HCEC 1CT (cell line): ENCODE results near the gene OSBPL10.

Source experiments
- DNase-seq: peaks from one replicate; pipeline ENCODE4 v3.0.0-alpha.2; 2017

Gene OSBPL10

GRCh38 chr3:31841515-31841914 is 139.5 kb downstream of the OSBPL10 start:
- DNase-seq, result no peak

DNA sequence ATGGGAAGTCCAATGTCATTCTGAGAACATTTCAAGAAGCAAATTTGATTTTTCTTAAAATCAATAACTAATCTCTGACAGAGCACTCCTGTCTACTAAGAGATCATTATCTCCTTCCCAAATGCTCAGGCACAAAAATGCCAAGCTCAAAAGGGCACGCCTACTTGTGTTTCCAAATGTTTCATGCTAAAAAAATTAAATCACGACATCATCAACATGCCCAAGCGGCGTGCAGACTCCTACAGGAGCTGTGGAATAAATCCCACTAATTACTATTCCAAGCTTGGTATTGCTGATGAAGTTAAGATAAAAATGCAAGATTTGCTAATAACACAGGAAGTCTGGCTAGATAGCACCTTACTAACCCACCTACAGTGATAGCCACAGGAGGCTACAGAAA is 140.8 kb downstream of the OSBPL10 start:
- DNase-seq, result no peak

GRCh38 chr3:31839144-31839917 is 141.7 kb downstream of the OSBPL10 start:
- peak; percentile 11 for DNase-seq

- DNase-seq, result no peak
These were observed 144.7 kb downstream of the OSBPL10 start for GRCh38 chr3:31836131-31837075.

DNA sequence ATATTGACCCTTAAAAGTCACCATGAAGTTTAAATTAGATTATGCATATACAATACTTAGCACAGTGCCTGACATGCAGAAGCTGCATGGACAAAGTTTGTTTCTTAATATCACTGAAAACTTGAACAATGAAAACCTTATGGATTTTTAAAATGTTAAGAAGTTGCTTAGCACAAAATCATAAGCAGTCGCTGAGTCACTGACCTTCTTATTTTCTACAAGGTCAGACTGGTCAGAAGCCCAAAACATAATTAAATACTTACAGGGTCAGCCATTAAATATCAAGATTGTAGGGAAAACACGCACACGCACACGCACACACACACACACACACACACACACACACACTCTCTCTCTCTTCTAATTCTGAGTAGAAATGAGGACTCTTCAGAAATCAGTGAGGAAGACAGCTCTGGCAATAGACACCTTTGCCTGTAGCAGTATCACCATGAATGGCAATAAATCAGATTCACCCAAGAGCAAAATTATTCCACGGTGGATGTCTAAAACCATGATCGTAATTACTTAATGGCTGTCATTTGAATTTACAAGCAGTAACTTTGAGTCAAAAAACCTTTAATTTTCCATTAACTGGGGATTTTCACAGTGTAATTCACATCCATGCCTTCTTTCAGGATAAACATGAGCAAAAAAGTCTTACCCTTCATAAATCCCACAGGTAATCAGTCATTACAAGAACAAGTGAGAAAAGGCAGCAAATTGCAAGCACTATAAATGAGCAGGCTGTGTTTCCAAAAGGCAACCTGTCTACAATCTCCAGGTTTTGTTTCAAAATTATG is 147.5 kb downstream of the OSBPL10 start:
- DNase-seq, result no peak

DNA sequence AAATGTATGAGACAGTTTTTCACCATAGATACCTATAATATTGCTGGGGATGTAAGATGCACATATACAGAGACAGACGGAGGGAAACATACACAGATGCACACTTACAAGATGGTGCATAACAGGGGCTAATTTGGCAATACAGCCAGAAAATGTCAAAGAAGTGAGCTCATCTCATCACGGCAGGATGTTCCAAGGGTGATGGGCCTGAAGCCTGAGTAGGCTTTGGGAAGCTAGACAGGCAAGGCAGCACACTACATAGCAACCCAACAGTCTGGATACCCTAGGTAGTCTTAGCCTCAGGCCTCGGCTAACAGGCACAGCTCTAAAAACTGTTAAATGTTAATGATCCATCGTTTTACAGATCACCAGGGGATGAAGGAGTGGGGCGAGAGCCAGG is 148.5 kb downstream of the OSBPL10 start:
- DNase-seq, result no peak

DNA sequence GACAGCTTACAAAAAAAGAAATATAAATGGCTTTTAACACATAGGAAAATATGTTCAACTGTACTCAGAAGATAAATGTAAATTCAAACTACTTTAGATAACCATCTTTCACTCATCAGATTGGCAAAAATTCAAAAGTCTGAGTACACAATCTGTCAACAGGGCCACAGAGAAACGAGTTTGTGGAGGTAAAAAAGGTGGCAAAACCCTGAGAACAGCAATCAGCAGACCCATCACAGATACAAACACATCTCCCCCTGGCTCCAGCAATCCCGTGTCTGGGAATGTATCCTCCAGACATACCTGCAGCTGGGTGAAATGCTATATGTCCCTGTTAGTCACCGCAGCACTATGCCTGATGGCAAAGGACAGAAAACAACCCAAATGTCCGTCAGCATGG is 149.5 kb downstream of the OSBPL10 start:
- no peak for DNase-seq

DNA sequence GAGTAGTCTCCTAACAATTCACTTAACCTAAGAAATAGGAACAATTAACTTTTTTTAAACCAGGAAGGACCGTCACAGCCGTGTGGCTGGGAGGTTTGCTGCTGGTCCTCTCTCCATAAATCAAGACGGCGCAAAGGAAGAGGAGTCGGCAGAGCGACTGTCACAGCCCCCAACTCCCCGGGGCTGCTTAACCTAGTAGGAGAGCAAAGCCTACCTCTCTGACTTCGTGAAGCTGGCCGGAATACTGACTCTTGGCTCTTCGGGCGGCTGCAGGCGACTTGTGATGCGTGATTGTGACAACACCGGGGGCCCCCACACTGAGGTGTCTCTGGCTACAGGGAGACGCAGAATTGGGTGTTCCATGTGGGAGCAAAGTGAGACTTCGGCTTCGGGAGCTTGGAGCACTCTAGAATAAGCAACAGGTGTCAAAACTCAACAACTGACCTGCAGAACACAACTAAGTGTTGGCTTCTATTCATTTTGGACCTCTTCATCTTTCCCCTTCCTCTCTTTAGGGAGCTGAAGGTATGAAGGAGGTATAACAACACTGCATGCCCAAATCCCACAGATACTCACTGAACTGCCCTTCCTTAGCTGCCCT is 151.1 kb downstream of the OSBPL10 start:
- no peak for DNase-seq

DNA sequence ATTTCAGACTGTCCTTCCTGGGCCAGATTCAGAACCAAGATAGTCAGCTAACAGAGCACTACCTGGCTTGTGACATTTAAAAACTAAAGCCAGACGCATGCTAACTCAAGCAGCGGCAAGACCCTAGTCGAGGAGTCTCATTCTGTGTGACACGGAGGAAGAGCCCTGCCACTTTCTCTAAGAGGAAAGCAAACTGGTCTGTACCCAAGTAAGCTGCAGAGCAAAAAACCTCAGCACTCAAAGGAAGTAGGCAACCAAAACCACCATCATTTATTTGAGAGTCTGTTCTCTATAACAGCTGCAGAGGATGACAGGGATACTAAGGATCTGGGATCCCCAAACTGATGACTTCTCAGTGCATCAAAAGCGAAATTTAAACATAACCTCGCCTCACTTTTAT is 152.1 kb downstream of the OSBPL10 start:
- no peak for DNase-seq

DNA sequence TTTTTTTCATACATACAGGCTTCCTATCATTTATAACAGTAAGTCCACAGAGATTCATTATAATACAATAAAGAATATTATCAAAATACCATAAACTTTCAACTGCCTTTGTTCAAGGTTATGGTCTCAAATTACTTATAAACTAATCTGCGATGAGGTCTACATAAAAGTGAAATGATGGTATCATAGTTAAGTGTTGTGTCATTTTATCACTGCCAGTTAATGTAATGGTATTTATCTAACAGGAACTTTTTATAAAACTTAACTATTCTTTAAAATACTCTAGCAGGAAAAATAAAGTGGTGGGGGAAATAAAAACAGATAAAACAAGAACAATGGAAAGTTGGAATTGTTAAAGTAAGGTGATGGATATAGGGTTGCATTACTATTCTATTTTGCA is 153.1 kb downstream of the OSBPL10 start:
- no peak for DNase-seq

DNA sequence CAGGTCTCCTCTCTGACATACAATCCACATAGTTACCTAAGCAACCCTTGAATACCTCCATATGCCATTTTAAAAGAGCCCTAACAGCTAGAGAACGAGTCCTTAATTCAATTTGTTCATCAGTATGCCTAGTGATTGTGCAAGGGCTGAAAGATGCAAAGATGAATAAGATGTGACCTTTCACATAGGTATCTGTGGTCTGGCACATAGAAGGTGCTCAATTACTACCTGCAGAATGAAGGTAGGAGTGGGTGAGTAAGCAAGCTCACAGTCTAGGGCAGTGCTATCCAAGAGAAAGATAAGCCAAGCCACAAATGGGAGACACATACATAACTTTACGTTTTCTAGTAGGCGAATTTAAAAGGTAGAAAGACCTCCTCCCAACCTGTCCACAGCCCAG is 157.9 kb downstream of the OSBPL10 start:
- DNase-seq, result no peak

- no peak for DNase-seq
These were observed 159.9 kb downstream of the OSBPL10 start for GRCh38 chr3:31821118-31821517.

GRCh38 chr3:31819441-31819840 is 161.6 kb downstream of the OSBPL10 start:
- DNase-seq, result no peak

DNA sequence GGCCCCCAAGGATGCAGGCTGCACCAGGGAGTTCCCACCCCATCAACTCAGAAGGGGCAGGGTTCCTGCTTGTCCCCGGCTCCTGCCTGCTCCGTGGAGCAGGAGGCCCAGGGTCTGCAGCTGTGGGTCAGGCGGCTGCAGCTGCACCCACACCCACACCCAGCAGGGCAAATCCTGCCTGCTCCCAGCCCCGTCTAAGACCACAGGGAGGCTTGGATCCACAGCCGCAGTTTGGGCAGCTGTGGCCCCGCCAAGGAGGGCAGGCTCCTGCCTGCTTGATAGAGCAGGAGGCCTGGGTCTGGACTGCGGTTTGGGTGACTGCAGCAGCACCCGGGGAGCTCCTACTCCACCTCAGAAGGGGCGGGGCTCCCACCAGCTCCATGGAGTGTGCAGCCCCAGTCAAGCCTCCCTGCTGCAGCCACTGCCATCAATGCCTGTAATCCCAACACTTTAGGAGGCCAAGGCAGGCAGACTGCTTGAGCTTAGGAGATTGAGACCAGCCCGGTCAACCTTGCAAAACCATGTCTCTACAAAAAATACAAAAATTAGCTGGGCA is 163.6 kb downstream of the OSBPL10 start:
- no peak for DNase-seq

DNA sequence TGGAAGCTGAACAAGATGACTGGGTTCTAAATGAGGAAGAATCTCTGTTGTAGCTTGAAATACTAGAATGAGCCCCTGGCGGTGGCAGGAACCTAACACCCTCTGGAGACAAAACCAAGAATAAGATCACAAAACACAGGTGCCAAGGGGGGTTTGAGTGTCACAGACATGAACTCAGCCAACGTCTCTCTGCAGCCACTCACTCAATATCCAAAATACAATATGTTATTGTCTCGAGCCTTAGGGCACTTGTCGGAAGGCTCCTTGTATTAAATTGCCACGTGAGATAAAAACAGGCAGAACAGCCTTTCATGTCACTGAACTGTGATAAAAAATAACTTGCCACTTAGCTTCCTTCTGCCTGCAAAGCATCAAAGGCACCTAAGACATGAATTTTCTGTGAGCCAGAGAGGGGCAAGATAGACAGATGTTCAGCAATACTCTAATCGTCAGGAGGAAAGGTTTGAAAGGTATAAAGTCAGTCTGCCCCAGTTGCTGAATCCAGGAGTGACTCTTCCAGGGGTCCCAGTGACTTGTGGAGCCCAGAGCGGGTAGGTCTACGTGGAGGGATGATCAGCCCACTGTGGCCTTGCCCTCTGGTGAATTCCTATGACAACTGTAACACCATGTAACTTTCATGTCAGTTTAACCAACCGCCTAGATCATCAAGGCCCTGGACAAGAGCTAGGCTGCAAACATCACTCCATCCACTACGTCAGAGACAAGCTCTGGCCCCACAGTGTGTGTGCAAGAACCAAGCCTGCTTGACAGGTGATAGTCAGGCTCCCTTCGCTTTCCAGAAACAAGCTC is 165.2 kb downstream of the OSBPL10 start:
- no peak for DNase-seq

- DNase-seq, result no peak
These were observed 166.1 kb downstream of the OSBPL10 start for GRCh38 chr3:31815006-31815405.

GRCh38 chr3:31813686-31814085 is 167.4 kb downstream of the OSBPL10 start:
- no peak for DNase-seq

GRCh38 chr3:31813197-31813596 is 167.9 kb downstream of the OSBPL10 start:
- DNase-seq, result peak; percentile 6

DNA sequence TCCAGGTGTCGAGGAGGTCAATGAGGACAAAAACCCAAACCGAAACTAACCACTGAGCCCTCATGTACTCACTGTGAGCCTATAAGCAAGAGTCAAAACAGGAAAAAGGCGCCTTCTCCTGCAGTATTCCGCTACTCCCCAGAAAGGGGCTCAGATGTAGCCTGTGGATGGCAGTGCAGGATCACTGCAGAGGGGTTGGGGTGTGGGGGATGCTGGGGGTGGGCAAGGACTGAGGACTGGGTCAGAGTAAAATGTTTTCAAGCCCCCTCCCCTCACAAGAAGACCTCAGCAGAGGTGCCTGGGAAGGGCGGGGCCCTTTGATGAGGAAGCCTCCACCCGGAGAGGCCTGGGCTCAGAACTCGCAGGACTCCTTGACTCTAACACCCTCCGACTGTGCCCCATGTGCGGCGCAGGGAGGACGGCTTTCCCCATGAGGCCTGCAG is 170.1 kb downstream of the OSBPL10 start:
- DNase-seq, result no peak

- DNase-seq, result no peak
These were observed 172.8 kb downstream of the OSBPL10 start for GRCh38 chr3:31808143-31808720.
